HG02642 (cell line): ENCODE results near the gene LRFN4.
A peak's percentile ranks its signal among the peaks of the same experiment; 100 is the strongest.
"Not testable (repeated sequence)": the region's sequence is repeated elsewhere in the genome, so short reads cannot be mapped to it uniquely, and the experiment has no call there.

Experiments used
- ATAC-seq: cut with Tn5 transposase; IDR thresholded peaks from one replicate; pipeline ENCODE4 v1.9.1; 2021; ENCODE audit warnings: mild to moderate bottlenecking; ENCODE audit not compliant: unreplicated experiment, poor library complexity

The LRFN4 gene

GRCh38 chr11:66856496-66857233 lies at the start of gene LRFN4:
Gene LRFN4 (plus strand): TSS chr11:66857064. CDS start chr11:66857745, 681 bp downstream.
- peak; percentile 29 for ATAC-seq

- no peak for ATAC-seq
Observed at GRCh38 chr11:66809592-66809991, 47.3 kb upstream of the LRFN4 start.

GRCh38 chr11:66810576-66811185 lies 46.2 kb upstream of the LRFN4 start:
- no peak for ATAC-seq

DNA sequence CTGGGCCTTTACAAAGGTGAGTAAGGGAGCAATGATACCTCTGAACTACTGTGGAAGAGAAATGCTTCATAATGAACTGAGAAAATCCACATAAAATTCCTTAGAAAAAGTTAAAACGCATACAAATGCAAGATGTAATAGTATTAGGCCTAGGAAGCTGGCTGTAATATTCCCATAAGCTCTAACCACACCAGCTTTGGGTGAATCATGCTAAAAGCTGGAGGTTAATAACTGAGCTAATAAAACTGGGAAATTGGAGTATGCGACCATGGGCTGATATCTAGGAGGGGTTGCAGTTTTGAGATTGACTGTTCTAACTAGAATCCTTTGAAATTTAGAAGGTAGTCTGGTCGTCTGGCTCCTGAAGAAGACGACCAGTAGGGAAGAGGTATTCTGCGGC lies 42.2 kb upstream of the LRFN4 start:
- ATAC-seq = no peak

- no peak for ATAC-seq
Observed at GRCh38 chr11:66815646-66816045, 41.2 kb upstream of the LRFN4 start.

DNA sequence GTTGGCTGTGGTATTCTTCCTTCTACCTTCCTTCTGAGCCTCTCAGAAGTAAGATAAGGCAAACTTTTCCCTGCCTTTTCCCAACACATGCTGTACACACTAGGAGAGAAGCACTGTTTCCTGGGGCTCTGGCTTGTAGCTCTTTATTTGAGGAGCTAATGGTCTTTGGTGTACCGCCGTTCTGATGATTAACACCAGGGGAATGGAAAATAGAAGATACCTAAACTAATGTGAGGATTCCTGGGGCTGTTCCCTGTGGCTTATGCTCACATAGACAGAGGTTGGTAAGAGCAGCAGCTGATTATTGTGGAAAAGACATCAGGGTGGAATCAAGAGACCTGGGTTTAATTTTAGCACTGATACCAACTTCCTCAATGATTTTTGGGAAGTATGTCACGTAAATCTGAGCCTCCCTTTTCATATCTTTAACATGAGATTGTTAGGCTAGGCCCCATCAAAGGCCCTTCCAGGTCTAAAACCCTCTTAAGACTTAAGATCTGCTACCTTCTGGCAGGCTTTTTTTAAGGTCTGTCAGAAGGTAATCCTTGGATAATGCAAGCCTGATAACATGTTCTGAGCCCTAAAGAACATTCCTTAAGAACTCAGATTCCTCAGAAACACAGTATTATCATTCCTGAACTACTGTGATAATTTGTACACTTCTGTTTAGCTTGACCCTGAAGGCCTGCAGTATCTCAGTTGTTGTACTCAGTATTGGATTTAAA lies 38.5 kb upstream of the LRFN4 start:
- no peak for ATAC-seq

DNA sequence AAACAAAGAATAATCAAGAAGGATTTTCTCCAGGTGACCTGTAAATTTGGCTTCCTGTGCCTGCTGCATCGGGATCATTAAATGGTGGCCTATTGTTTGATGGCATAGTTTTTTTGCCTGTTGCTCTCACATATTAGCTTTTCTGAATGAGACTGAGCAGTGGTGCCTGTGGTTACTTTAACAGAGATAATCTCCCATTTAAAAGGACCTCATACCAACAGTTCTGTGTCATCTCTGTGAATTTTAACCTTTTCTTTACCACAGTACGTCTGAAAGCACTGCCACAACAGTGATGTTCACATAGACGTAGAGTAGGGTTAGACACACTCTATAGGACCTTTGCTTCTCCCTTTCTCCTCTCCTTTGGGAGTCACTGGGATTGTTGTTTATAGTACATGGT lies 36.5 kb upstream of the LRFN4 start:
- ATAC-seq = no peak

GRCh38 chr11:66820901-66821300 lies 36.0 kb upstream of the LRFN4 start:
- no peak for ATAC-seq

- no peak for ATAC-seq
Observed at GRCh38 chr11:66823700-66824099, 33.2 kb upstream of the LRFN4 start.

- not testable (repeated sequence) for ATAC-seq
Observed at GRCh38 chr11:66824573-66824972, 32.3 kb upstream of the LRFN4 start.

DNA sequence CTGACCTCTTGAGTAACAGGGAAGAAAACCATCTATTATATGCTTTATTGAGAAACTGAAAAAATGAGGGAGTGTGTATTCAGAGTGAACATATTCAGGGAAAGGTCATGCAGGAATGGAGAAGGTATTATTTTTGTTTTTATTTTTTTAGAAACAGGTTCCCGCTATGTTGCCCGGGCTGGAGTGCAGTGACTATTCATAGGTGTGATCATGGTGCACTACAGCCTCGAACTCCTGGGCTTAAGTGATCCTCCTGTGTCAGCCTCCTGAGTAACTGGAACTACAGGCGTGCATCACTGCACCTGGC lies 22.4 kb upstream of the LRFN4 start:
- ATAC-seq = no peak

- ATAC-seq = no peak
Observed at GRCh38 chr11:66834943-66835342, 21.9 kb upstream of the LRFN4 start.

DNA sequence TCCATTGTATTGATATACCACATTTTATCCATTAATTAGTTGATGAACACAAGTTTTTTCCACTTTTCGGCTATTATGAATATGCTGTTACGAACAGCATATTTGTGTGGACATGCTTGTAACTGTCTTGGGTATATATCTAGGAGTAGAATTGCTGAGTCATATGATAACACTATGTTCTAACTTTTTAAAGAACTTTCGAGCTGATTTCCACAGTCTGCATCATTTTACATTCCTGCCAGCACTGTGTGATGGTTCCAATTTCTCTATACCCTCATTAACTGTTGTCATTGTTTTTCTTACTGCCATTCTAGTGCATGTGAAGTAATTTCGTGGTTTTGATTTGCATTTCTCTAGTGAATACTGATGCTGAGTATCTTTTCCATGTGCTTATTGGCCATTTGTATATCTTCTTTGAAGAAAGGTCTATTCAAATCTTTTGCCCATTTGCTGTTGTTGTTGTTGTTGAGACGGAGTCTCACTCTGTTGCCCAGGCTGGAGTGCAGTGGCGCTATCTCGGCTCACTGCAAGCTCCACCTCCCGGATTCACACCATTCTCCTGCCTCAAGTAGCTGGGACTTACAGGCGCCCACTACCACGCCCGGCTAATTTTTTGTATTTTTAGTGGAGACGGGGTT lies 21.0 kb upstream of the LRFN4 start:
- no peak for ATAC-seq

- ATAC-seq = no peak
Observed at GRCh38 chr11:66840317-66841091, 16.4 kb upstream of the LRFN4 start.

- ATAC-seq = no peak
Observed at GRCh38 chr11:66841861-66842260, 15.0 kb upstream of the LRFN4 start.

DNA sequence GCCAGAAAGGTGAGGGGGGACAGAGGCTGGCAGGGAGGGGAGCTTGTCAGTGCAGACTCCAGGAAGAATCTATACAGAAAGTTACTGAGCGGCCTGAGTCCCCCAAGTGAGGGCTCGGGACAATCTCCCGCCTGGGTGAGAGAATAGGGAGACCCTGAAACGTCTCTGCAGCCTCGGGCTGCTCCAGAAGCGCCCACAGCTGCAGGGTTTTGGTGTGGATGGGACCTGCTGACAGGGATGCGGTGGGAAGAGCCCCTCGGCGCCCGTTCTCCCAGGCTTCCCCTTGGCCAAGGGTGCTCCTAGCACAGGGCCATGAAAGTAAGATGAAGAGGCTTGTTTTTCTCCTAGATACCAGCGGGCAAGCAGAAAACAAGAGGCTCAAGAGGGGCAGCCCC lies 14.4 kb upstream of the LRFN4 start:
- no peak for ATAC-seq

DNA sequence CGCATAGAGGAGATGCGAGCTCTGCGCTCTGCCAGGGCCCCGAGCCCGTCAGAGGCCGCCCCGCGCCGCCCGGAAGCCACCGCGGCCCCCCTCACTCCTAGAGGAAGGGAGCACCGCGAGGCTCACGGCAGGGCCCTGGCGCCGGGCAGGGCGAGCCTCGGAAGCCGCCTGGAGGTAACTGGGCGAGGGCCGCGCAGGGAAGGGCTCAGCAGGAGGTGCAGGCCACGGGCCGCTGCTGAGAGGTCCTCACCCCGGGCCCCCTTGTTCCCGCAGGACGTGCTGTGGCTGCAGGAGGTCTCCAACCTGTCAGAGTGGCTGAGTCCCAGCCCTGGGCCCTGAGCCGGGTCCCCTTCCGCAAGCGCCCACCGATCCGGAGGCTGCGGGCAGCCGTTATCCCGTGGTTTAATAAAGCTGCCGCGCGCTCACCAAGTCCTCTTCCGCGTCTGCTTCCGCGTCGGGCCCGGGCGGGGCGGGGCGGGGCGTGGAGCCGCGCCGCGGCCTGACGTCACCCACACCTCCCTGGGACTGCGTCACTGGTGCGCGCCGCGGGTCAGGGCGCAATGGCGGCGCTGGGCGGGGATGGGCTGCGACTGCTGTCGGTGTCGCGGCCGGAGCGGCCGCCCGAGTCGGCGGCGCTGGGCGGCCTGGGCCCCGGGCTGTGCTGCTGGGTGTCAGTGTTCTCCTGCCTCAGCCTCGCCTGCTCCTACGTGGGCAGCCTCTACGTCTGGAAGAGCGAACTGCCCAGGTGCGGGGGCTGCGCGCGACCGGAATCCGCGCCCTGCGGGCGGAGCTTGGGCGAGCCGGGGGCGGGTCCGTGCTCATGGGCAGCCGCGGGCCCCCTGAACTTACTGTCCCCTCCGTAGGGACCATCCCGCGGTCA lies 13.7 kb upstream of the LRFN4 start, which contains the start of gene RCE1:
RCE1 (plus strand) TSS at position 546 of the 880 bp plus-strand sequence; CDS start at position 561, 15 bp downstream.
- peak; percentile 82 for ATAC-seq

- ATAC-seq = no peak
Observed at GRCh38 chr11:66843776-66844495, 12.9 kb upstream of the LRFN4 start.
